Fibroblast of pulmonary artery (primary cell): ENCODE results near the gene ZNF408.

Experiments used
- DNase-seq: peaks from one replicate; pipeline ENCODE4 v3.0.0-alpha.2; 2010; ENCODE audit warnings: low read depth
- H3K4me3 ChIP-seq: replicated peaks from 2 replicates; pipeline ENCODE4 v1.5.1; 2011; ENCODE audit warnings: low read depth, mild to moderate bottlenecking, control low read depth, low read length, moderate library complexity
- TF ChIP-seq, protein P1 (sequence below): IDR thresholded peaks from 2 replicates; pipeline ENCODE4 v1.5.1; 2011; ENCODE audit warnings: mild to moderate bottlenecking, control low read depth, low read length, inconsistent platforms; ENCODE audit errors: missing control alignments

Gene ZNF408

DNA sequence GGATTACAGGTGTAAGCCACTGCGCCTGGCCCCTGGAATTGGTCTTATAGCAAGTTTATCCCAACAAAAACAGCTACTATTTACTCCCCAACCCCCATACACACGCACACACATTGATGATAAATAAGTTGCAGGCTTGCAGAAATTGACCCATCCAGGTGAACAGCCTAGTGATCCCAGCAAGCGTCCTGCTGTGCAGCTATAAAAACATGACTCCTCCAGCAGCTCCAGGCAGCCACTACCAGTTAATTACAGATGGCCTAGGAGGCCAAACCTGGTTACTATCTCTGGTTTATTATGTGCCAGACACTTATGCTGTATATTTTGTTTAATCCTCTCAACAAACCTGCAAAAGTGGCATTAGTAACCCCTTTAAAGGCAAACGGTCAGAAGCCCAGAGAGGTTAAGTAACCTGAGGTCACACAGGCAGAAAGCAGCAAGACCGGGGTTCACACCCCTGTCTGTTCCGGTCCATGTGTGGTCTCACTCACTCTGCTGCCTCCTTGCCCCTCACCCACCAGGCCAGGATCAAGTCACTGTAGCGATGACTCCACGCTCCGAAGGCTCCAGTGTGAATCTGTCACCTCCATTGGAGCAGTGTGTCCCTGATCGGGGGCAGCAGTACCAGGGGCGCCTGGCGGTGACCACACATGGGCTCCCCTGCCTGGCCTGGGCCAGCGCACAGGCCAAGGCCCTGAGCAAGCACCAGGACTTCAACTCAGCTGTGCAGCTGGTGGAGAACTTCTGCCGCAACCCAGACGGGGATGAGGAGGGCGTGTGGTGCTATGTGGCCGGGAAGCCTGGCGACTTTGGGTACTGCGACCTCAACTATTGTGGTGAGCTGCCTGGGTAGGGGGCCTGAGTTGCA, 24.7 kb downstream of the ZNF408 start:
- H3K4me3 ChIP-seq = no peak overlapping the region
- TF ChIP-seq, protein P1, sequence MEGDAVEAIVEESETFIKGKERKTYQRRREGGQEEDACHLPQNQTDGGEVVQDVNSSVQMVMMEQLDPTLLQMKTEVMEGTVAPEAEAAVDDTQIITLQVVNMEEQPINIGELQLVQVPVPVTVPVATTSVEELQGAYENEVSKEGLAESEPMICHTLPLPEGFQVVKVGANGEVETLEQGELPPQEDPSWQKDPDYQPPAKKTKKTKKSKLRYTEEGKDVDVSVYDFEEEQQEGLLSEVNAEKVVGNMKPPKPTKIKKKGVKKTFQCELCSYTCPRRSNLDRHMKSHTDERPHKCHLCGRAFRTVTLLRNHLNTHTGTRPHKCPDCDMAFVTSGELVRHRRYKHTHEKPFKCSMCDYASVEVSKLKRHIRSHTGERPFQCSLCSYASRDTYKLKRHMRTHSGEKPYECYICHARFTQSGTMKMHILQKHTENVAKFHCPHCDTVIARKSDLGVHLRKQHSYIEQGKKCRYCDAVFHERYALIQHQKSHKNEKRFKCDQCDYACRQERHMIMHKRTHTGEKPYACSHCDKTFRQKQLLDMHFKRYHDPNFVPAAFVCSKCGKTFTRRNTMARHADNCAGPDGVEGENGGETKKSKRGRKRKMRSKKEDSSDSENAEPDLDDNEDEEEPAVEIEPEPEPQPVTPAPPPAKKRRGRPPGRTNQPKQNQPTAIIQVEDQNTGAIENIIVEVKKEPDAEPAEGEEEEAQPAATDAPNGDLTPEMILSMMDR = no peak
- no peak for DNase-seq

DNA sequence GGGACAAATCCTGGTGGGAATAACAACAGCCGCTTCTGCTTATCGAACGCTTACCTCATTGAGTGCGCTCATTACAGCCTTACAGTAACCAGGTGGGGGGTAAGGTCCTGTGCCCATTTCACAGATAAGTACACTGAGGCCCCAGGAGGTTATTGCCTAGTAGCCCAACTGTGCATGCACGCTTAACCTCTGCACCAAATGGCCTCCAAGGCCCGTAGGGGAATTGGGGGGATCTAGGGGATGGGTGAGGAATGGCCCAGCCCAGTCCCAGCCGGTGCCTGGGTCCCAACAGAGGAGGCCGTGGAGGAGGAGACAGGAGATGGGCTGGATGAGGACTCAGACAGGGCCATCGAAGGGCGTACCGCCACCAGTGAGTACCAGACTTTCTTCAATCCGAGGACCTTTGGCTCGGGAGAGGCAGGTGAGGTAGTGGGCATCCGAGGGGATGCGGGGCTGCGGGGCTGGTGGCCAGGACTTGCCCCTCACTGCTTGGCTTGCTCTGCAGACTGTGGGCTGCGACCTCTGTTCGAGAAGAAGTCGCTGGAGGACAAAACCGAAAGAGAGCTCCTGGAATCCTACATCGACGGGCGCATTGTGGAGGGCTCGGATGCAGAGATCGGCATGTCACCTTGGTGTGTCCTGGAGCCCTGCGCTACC, 25.5 kb downstream of the ZNF408 start:
- TF ChIP-seq, protein P1 = no peak
- no peak overlapping the region for H3K4me3 ChIP-seq

DNA sequence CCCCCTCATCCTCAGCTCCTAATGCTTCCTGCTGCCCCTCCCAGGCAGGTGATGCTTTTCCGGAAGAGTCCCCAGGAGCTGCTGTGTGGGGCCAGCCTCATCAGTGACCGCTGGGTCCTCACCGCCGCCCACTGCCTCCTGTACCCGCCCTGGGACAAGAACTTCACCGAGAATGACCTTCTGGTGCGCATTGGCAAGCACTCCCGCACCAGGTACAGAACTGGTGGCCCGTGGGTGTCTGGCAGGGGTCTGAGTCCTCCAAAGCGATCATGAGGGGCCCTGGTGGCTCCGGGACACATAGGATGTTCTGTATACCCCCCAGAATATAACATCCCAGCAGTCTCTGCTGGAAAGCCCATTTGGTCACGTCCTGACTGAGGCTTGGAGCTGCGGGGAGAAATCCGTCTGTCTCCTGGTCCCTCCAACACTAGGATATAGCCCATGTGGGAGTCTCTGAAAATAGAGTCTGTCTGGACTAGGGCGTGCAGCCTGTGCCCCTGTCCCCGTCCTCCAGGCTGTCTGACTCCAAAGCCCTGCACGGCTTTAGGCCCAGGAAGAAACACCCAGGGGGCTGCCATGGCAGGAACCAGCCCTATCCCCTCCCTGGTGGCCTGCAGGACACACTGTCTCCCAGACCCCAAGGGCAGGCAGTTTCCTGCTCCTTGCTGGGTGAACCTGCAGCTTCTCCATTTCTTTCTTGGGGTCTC, 27.3 kb downstream of the ZNF408 start:
- no peak overlapping the region for H3K4me3 ChIP-seq
- no peak for DNase-seq
- TF ChIP-seq, protein P1 = no peak

More for the DNA sequence above, 25.5 kb downstream of the ZNF408 start:
- DNase-seq = no peak

DNA sequence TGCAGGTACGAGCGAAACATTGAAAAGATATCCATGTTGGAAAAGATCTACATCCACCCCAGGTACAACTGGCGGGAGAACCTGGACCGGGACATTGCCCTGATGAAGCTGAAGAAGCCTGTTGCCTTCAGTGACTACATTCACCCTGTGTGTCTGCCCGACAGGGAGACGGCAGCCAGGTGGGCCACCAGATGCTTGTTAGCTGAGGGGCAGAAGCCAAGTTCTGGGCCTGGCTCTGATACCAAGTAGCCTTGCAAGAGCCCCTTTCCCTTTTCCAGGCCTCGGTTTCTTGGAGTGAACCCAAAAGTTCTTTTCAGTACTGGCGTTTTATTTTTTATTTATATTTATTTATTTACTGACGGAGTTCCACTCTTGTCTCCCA, 27.8 kb downstream of the ZNF408 start:
- TF ChIP-seq, protein P1 = no peak
- no peak overlapping the region for H3K4me3 ChIP-seq
- no peak for DNase-seq

DNA sequence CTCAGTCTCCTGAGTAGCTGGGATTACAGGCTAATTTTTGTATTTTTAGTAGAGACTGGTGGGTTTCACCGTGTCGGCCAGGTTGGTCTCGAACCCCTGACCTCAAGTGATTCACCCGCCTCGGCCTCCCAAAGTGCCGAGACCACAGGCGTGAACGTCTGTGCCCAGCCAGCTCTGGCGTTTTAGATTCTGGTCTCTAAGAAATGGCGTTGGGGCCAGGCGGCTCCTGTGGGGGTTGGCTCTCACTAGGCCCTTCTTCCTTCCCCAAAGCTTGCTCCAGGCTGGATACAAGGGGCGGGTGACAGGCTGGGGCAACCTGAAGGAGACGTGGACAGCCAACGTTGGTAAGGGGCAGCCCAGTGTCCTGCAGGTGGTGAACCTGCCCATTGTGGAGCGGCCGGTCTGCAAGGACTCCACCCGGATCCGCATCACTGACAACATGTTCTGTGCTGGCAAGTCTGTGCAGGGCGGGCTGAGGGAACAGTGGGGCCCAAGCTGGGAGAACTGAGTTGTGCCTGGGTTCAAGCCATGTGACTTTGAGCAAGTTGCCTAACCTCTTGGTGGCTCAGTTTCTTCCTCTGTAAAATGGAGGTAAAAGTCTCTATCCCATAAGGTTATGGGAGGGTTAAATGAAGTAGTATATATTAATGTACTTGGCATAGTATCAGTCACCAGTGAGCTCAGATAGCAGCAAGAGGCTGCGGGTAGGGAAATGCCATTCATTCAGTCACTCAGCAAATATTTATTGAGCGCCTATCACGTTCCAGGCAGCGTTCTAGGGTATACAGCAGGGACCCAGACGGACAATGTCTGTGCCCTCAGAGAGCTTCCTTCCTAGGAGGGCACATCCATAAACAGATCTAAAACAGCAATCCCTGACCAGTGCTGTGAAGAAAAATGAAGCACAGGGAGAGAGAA, 28.5 kb downstream of the ZNF408 start:
- TF ChIP-seq, protein P1 = no peak

DNA sequence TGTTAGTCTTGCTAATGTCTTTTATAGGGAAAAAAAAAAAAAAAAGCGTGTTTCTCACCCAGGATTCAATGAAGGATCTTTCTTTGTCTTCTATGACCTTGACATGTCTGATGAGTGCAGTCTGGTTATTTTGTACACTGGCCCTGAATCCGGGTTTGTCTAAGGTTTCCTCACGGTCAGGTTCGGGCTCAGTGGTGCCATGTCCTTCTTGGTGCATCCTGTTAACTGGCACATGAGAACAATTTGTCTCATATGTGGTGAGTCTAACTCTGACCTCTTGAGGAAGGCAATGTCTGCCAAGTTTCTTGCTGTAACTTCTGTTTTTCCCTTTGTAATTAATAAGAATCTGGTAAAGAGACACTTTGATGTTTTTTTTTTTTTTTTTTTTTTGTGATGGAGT, 30.7 kb downstream of the ZNF408 start:
- TF ChIP-seq, protein P1 = no peak
- no peak overlapping the region for H3K4me3 ChIP-seq
- DNase-seq = no peak

More for the DNA sequence above, 28.5 kb downstream of the ZNF408 start:
- DNase-seq = peak; percentile 10
- H3K4me3 ChIP-seq = no peak overlapping the region
